Adrenal gland (tissue), 5 donors: ENCODE data around the gene CTNS.

Source experiments
- POLR2A ChIP-seq, 2 donors: fragments of 450-650 bp; IDR thresholded peaks; one replicate each; pipeline ENCODE4 v1.6.1; 2017; ENCODE audit warnings: antibody characterized with exemption in 2 of 2, mild to moderate bottlenecking in 2 of 2, moderate library complexity in 1 of 2
- TF ChIP-seq, protein P1 (sequence below), 6 experiments: fragments of 450-650 bp in 4 of 6; fragments of 200-600 bp in 2 of 6; sonication (generic) in 1 of 6; IDR thresholded peaks; 1 replicate in 5 of 6; 2 replicates in 1 of 6; pipeline versions ENCODE4 v1.5.1 to v1.8.0; 2016 to 2021; ENCODE audit warnings: antibody characterized with exemption in 6 of 6, mild to moderate bottlenecking in 2 of 6, moderate library complexity in 1 of 6
- donor health status: DM: no; HTN: no; CAD: no.

DNA sequence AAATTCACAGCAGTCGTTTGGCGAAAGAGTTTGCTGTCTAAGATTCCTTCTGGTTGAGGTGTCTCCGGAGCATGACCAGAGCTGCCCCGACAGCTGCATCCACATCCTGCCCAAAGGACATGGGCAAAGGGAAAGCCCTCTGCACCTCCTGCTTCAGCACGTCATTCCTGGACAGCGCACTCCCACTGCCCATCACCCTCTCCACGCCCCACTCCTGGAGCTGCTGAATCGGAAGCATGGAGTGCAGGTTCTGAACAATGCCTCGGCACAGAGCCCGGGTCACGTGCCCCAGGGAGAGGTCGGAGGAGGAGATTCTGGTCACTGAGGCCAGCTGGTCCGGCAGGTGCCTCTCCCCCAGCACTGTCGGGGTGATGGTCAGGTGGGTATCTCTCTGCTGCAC is 26.0 kb upstream of the CTNS start:
- TF ChIP-seq, protein P1, sequence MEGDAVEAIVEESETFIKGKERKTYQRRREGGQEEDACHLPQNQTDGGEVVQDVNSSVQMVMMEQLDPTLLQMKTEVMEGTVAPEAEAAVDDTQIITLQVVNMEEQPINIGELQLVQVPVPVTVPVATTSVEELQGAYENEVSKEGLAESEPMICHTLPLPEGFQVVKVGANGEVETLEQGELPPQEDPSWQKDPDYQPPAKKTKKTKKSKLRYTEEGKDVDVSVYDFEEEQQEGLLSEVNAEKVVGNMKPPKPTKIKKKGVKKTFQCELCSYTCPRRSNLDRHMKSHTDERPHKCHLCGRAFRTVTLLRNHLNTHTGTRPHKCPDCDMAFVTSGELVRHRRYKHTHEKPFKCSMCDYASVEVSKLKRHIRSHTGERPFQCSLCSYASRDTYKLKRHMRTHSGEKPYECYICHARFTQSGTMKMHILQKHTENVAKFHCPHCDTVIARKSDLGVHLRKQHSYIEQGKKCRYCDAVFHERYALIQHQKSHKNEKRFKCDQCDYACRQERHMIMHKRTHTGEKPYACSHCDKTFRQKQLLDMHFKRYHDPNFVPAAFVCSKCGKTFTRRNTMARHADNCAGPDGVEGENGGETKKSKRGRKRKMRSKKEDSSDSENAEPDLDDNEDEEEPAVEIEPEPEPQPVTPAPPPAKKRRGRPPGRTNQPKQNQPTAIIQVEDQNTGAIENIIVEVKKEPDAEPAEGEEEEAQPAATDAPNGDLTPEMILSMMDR (IDR thresholded peaks at IDR 0.05) = no peak
- TF ChIP-seq POLR2A (IDR thresholded peaks at IDR 0.05) = no peak
